Upper lobe of right lung (tissue), 1 donor: ENCODE results near the gene SALL1. TPM values are rescaled to one million over a fixed set of nuclear protein-coding genes. Genes with fewer than 3 reads are reported as not detected.

Source experiments
- ATAC-seq: fragments of 200-7000 bp; cut with Tn5 transposase; one replicate; pipeline ENCODE4 v1.9.1; 2020; ENCODE audit warnings: mild to moderate bottlenecking, moderate library complexity
- DNase-seq: peaks from one replicate; pipeline ENCODE4 v3.0.0-alpha.2; 2020
- H3K27ac ChIP-seq: fragments of 200-600 bp; one replicate; pipeline ENCODE4 v1.8.0; 2022
- H3K27me3 ChIP-seq: fragments of 200-600 bp; one replicate; pipeline ENCODE4 v1.8.0; 2022; ENCODE audit warnings: mild to moderate bottlenecking
- H3K36me3 ChIP-seq: fragments of 200-600 bp; one replicate; pipeline ENCODE4 v1.8.0; 2022
- H3K4me1 ChIP-seq: fragments of 200-600 bp; one replicate; pipeline ENCODE4 v1.8.0; 2022
- H3K4me3 ChIP-seq: fragments of 200-600 bp; one replicate; pipeline ENCODE4 v1.8.0; 2022; ENCODE audit warnings: mild to moderate bottlenecking
- H3K9me3 ChIP-seq: fragments of 200-600 bp; one replicate; pipeline ENCODE4 v1.8.0; 2022
- CTCF ChIP-seq: fragments of 200-600 bp; IDR thresholded peaks from one replicate; pipeline ENCODE4 v1.8.0; 2022; ENCODE audit warnings: antibody characterized with exemption
- intact Hi-C: fragments of 100-400 bp; cut with DNase I; formaldehyde crosslinking; loops from one replicate; pipeline ENCODE4 v1.11.0; 2022
- total RNA-seq: library from RNA; stranded (reverse); fragmentation: NEBNext Ultra II Directional; extraction: Animal tissue kit (Norgen Biotek cat#: 25700); gene quantifications from one replicate; pipeline ENCODE4 v1.2.1, GENCODE V29; 2021
- donor health status: DM: no; HTN: yes; CAD: no; lungs with severe emphysema.

SALL1 gene
- total RNA-seq, 1 donor from 2014 or later: not detected

GRCh38 chr16:51144203-51144602 is 6.9 kb downstream of the SALL1 start:
- TF ChIP-seq CTCF: no peak
- H3K4me3 ChIP-seq: no peak overlapping the region
- no peak for ATAC-seq
- no peaks in the 10 kb centered on the region for H3K36me3 ChIP-seq
- no peak overlapping the region for H3K27ac ChIP-seq
- intact Hi-C loops: no loop called here
- H3K4me1 ChIP-seq: no peaks in the 10 kb centered on the region
- no peaks in the 10 kb centered on the region for H3K9me3 ChIP-seq
- DNase-seq: no peak
- peaks cover 48% of the 10 kb centered on the region for H3K27me3 ChIP-seq

GRCh38 chr16:51143196-51143977 is 7.7 kb downstream of the SALL1 start:
- TF ChIP-seq CTCF: no peak
- intact Hi-C loops: no loop called here
- H3K9me3 ChIP-seq: no peaks in the 10 kb centered on the region
- peaks cover 39% of the 10 kb centered on the region for H3K27me3 ChIP-seq
- H3K27ac ChIP-seq: no peak overlapping the region
- ATAC-seq: no peak
- H3K36me3 ChIP-seq: no peaks in the 10 kb centered on the region
- no peaks in the 10 kb centered on the region for H3K4me1 ChIP-seq
- H3K4me3 ChIP-seq: no peak overlapping the region
- no peak for DNase-seq

- Histone ChIP-seq H3K9me3 (no peaks in the 10 kb centered on the region), H3K27ac (no peak overlapping the region), H3K4me3 (no peak overlapping the region), H3K4me1 (no peaks in the 10 kb centered on the region), H3K36me3 (no peaks in the 10 kb centered on the region), H3K27me3 (peaks cover 26% of the 10 kb centered on the region)
- no peak for TF ChIP-seq CTCF
- ATAC-seq: no peak
- intact Hi-C loops: no loop called here
- DNase-seq: no peak
These were observed 9.5 kb downstream of the SALL1 start for GRCh38 chr16:51141541-51141940.

- Histone ChIP-seq H3K36me3 (no peaks in the 10 kb centered on the region), H3K4me1 (no peaks in the 10 kb centered on the region), H3K9me3 (no peaks in the 10 kb centered on the region), H3K4me3 (no peak overlapping the region), H3K27me3 (peaks cover 24% of the 10 kb centered on the region), H3K27ac (no peak overlapping the region)
- intact Hi-C loops: no loop called here
- TF ChIP-seq CTCF: no peak
- ATAC-seq: no peak
- no peak for DNase-seq
These were observed 10.0 kb downstream of the SALL1 start for GRCh38 chr16:51141106-51141505.

GRCh38 chr16:51140112-51140511 is 11.0 kb downstream of the SALL1 start:
- no peak overlapping the region for H3K4me3 ChIP-seq
- DNase-seq (no peak), ATAC-seq (no peak)
- intact Hi-C loops: no loop called here
- no peaks in the 10 kb centered on the region for H3K9me3 ChIP-seq
- H3K27me3 ChIP-seq: peaks cover 24% of the 10 kb centered on the region
- no peaks in the 10 kb centered on the region for H3K36me3 ChIP-seq
- no peak for TF ChIP-seq CTCF
- no peaks in the 10 kb centered on the region for H3K4me1 ChIP-seq
- H3K27ac ChIP-seq: no peak overlapping the region
